ENCODE results near the gene C22orf23.

Gene C22orf23

GRCh38 chr22:37898441-37899181 lies 54.8 kb downstream of the C22orf23 start:
- peak; percentile 79 for DNase-seq (ENCODE audit: low spot score)

GRCh38 chr22:37897807-37898206 lies 55.6 kb downstream of the C22orf23 start:
- DNase-seq (ENCODE audit: low spot score): no peak

- DNase-seq (ENCODE audit: low spot score): no peak
Measured at GRCh38 chr22:37896939-37897338, 56.5 kb downstream of the C22orf23 start.

GRCh38 chr22:37896181-37896592 lies 57.2 kb downstream of the C22orf23 start:
- peak; percentile 80 for DNase-seq (ENCODE audit: low spot score)

GRCh38 chr22:37894939-37895670 lies 58.3 kb downstream of the C22orf23 start:
- DNase-seq (ENCODE audit: low spot score): no peak

- no peak for DNase-seq (ENCODE audit: low spot score)
Measured at GRCh38 chr22:37893583-37893983, 59.8 kb downstream of the C22orf23 start.
